ENCODE data around the gene FBXO15.

FBXO15 gene

GRCh38 chr18:74147779-74148542 lies at the start of gene FBXO15, which contains the start of gene TIMM21:
TSS of gene FBXO15 (minus strand) at chr18:74147834. CDS start at chr18:74147785, 49 bp downstream.
TSS of gene TIMM21 (plus strand) at chr18:74148523. CDS start at chr18:74148809, 286 bp downstream.
- peak; percentile 94 for DNase-seq (ENCODE audit: low spot score)

- DNase-seq (ENCODE audit: low spot score) = peak; percentile 74
These were observed 48.8 kb upstream of the FBXO15 start for GRCh38 chr18:74196220-74197119.

GRCh38 chr18:74194691-74195090 lies 47.1 kb upstream of the FBXO15 start:
- no peak for DNase-seq (ENCODE audit: low spot score)

- no peak for DNase-seq (ENCODE audit: low spot score)
These were observed 43.9 kb upstream of the FBXO15 start for GRCh38 chr18:74191577-74191976.

- no peak for DNase-seq (ENCODE audit: low spot score)
These were observed 42.5 kb upstream of the FBXO15 start for GRCh38 chr18:74190086-74190485.

GRCh38 chr18:74186661-74187060 lies 39.0 kb upstream of the FBXO15 start:
- DNase-seq (ENCODE audit: low spot score) = no peak

- no peak for DNase-seq (ENCODE audit: low spot score)
These were observed 38.2 kb upstream of the FBXO15 start for GRCh38 chr18:74185860-74186259.

- DNase-seq (ENCODE audit: low spot score) = no peak
These were observed 37.2 kb upstream of the FBXO15 start for GRCh38 chr18:74184875-74185274.

GRCh38 chr18:74183130-74183529 lies 35.5 kb upstream of the FBXO15 start:
- no peak for DNase-seq (ENCODE audit: low spot score)

- DNase-seq (ENCODE audit: low spot score) = no peak
These were observed 34.7 kb upstream of the FBXO15 start for GRCh38 chr18:74182335-74182734.

GRCh38 chr18:74179623-74180199 lies 32.1 kb upstream of the FBXO15 start:
- DNase-seq (ENCODE audit: low spot score) = no peak

- DNase-seq (ENCODE audit: low spot score) = no peak
These were observed 31.2 kb upstream of the FBXO15 start for GRCh38 chr18:74178884-74179283.

GRCh38 chr18:74175658-74176057 lies 28.0 kb upstream of the FBXO15 start:
- no peak for DNase-seq (ENCODE audit: low spot score)

GRCh38 chr18:74173434-74173750 lies 25.8 kb upstream of the FBXO15 start:
- DNase-seq (ENCODE audit: low spot score) = no peak

GRCh38 chr18:74172697-74173433 lies 25.2 kb upstream of the FBXO15 start:
- DNase-seq (ENCODE audit: low spot score) = peak; percentile 40

- peak; percentile 7 for DNase-seq (ENCODE audit: low spot score)
These were observed 24.4 kb upstream of the FBXO15 start for GRCh38 chr18:74171910-74172606.

GRCh38 chr18:74166386-74166785 lies 18.8 kb upstream of the FBXO15 start:
- DNase-seq (ENCODE audit: low spot score) = no peak

- no peak for DNase-seq (ENCODE audit: low spot score)
These were observed 15.5 kb upstream of the FBXO15 start for GRCh38 chr18:74163019-74163660.

- no peak for DNase-seq (ENCODE audit: low spot score)
These were observed 7.6 kb upstream of the FBXO15 start for GRCh38 chr18:74155276-74155675.

- DNase-seq (ENCODE audit: low spot score) = no peak
These were observed 7.1 kb upstream of the FBXO15 start for GRCh38 chr18:74154716-74155115.

- no peak for DNase-seq (ENCODE audit: low spot score)
These were observed 6.2 kb upstream of the FBXO15 start for GRCh38 chr18:74153793-74154192.

Data from LoVo (cell line).